ENCODE data around the gene SH2D3C.

Gene SH2D3C

GRCh38 chr9:127734747-127735529, 43.5 kb downstream of the SH2D3C start, which contains the start of gene TOR2A (continued):
- TF ChIP-seq PRDM4 (tag by site-specific recombination; IDR thresholded peaks at IDR 0.05) = no peak
- TF ChIP-seq SP3 (tag by site-specific recombination; IDR thresholded peaks at IDR 0.05) = peak; percentile 94
- peak; percentile 61; the same call in 1 of the 2 replicates for TF ChIP-seq ZBTB17 (tag by site-specific recombination; IDR thresholded peaks at IDR 0.05)
- TF ChIP-seq ZNF549 (tag by site-specific recombination; IDR thresholded peaks at IDR 0.05) = no peak
- TF ChIP-seq ZNF341 (tag by site-specific recombination; IDR thresholded peaks at IDR 0.05; ENCODE audit: low read depth) = peak; percentile 51
- no peak for TF ChIP-seq ZNF677 (tag by site-specific recombination; IDR thresholded peaks at IDR 0.05)
- TF ChIP-seq PRDM6 (tag by site-specific recombination; IDR thresholded peaks at IDR 0.05) = no peak
- no peak for TF ChIP-seq ZNF311 (tag by site-specific recombination; IDR thresholded peaks at IDR 0.05; ENCODE audit: borderline replicate concordance)
- TF ChIP-seq ZNF366 (tag by site-specific recombination; conservative IDR thresholded peaks at IDR 0.05) = no peak
- peak; percentile 23; the same call in 1 of the 2 replicates for TF ChIP-seq KLF17 (tag by site-specific recombination; IDR thresholded peaks at IDR 0.05)
- TF ChIP-seq ZBTB20 (tag by site-specific recombination; IDR thresholded peaks at IDR 0.05) = peak; percentile 80
- no peak for TF ChIP-seq ZNF211 (tag by site-specific recombination; IDR thresholded peaks at IDR 0.05; ENCODE audit: low read depth)
- no peak for TF ChIP-seq ZBTB7A (tag by site-specific recombination; IDR thresholded peaks at IDR 0.05; ENCODE audit: low read depth)
- TF ChIP-seq ZFP3 (tag by site-specific recombination; IDR thresholded peaks at IDR 0.05; ENCODE audit: low read depth) = no peak
- no peak for TF ChIP-seq MEIS1 (CRISPR knock-in tag; IDR thresholded peaks at IDR 0.05; ENCODE audit: borderline replicate concordance)
- TF ChIP-seq ZNF792 (tag by site-specific recombination; IDR thresholded peaks at IDR 0.05) = no peak
- no peak for TF ChIP-seq HIC1 (tag by site-specific recombination; IDR thresholded peaks at IDR 0.05)
- TF ChIP-seq ZNF324 (tag by site-specific recombination; IDR thresholded peaks at IDR 0.05) = peak; percentile 31; the same call in 1 of the 2 replicates
- TF ChIP-seq REPIN1 (tag by site-specific recombination; IDR thresholded peaks at IDR 0.05; ENCODE audit: low read depth) = no peak
- peak; percentile 98 for TF ChIP-seq MYNN (tag by site-specific recombination; IDR thresholded peaks at IDR 0.05; ENCODE audit: borderline replicate concordance)
- TF ChIP-seq ZNF777 (tag by site-specific recombination; IDR thresholded peaks at IDR 0.05; ENCODE audit: borderline replicate concordance) = no peak
- no peak for TF ChIP-seq ZFP41 (tag by site-specific recombination; IDR thresholded peaks at IDR 0.05; ENCODE audit: borderline replicate concordance)
- no peak for TF ChIP-seq ATF2 (tag by site-specific recombination; IDR thresholded peaks at IDR 0.05; ENCODE audit: low read depth)
- TF ChIP-seq BCL11A (tag by site-specific recombination; IDR thresholded peaks at IDR 0.05; ENCODE audit: low read depth) = 0 out of 2 replicates have a peak, but pooled peaks have one; percentile 40
- TF ChIP-seq ZNF660 (tag by site-specific recombination; IDR thresholded peaks at IDR 0.05) = peak; percentile 66; the same call in 1 of the 2 replicates
- no peak for TF ChIP-seq ZBTB49 (tag by site-specific recombination; IDR thresholded peaks at IDR 0.05; ENCODE audit: low read depth)
- TF ChIP-seq ZBTB48 (tag by site-specific recombination; IDR thresholded peaks at IDR 0.05) = peak; percentile 47; the same call in 1 of the 2 replicates

Measured in HEK293 (cell line).